HAP-1 (cell line): Measurements from ENCODE around the gene ZBTB6.

ENCODE experiments used
- DNase-seq, 2 experiments: peaks; one replicate each; pipeline ENCODE4 v3.0.0-alpha.2; 2016 to 2020; ENCODE audit warnings: low spot score in 2 of 2
- H3K27me3 ChIP-seq: fragments of 250-450 bp; sonication (Bioruptor Pico); 2 replicates; pipeline ENCODE4 v1.5.1; 2020; ENCODE audit warnings: low read depth, mild to moderate bottlenecking, moderate library complexity
- H3K36me3 ChIP-seq: fragments of 250-450 bp; sonication (Bioruptor Pico); replicated peaks from 2 replicates; pipeline ENCODE4 v1.5.1; 2020; ENCODE audit warnings: mild to moderate bottlenecking
- H3K4me1 ChIP-seq: fragments of 250-450 bp; sonication (Bioruptor Pico); 2 replicates; pipeline ENCODE4 v1.5.1; 2020; ENCODE audit warnings: mild to moderate bottlenecking
- H3K4me3 ChIP-seq: fragments of 250-450 bp; sonication (Bioruptor Pico); 2 replicates; pipeline ENCODE4 v1.5.1; 2020; ENCODE audit warnings: mild to moderate bottlenecking, moderate library complexity
- H3K9me3 ChIP-seq: fragments of 250-450 bp; sonication (Bioruptor Pico); 2 replicates; pipeline ENCODE4 v1.5.1; 2020; ENCODE audit warnings: mild to moderate bottlenecking, moderate library complexity
- in situ Hi-C: fragments of 300-500 bp; cut with MboI; formaldehyde crosslinking; loops from 3 replicates; pipeline ENCODE4 v1.14.3; 2020; ENCODE audit warnings: low sequenced_read_pairs, inconsistent platforms, mixed read lengths

ZBTB6 gene, protein sequence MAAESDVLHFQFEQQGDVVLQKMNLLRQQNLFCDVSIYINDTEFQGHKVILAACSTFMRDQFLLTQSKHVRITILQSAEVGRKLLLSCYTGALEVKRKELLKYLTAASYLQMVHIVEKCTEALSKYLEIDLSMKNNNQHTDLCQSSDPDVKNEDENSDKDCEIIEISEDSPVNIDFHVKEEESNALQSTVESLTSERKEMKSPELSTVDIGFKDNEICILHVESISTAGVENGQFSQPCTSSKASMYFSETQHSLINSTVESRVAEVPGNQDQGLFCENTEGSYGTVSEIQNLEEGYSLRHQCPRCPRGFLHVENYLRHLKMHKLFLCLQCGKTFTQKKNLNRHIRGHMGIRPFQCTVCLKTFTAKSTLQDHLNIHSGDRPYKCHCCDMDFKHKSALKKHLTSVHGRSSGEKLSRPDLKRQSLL

DNA sequence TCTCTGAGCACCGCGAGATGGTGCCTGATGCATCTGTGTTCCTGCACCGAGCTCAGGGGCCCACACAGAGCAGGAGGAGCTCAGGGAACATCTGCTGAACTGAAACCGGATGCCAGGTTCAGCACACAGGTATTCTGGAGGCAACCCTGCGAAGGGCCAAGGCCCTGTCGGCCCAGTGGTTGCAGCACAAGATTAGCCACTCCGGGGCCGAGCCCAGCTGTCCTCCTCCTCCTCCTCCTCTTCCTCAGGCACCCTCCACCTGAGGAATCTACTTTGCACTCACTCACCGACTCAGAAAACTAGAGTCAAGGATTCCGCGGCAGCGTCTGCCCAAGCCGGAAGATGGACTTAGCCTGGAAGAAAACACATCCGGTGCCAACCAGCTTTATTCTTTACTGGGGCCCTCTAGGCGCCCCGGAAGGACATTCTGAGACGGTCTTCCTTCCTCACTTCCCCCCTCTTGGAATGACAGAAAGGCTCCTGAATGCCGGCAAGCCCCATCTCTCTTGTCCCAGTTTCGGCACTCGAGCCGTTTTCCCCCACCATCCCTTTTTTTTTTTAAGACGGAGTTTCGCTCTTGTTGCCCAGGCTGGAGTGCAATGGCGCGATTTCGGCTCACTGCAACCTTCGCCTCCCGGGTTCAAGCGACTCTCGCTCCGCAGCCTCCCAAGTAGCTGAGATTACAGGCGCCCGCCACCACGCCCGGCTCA, at the start of gene ZBTB6:
Gene ZBTB6 (minus strand): TSS at position 360 of the 710 bp plus-strand sequence. CDS start 1,251 bp downstream, outside the sequence.
- H3K4me3 ChIP-seq: peak within 1 kb of the TSS; percentile 84
- H3K27me3 ChIP-seq: no peaks in the 10 kb centered on the region
- H3K36me3 ChIP-seq: peaks cover 12% of the 10 kb centered on the region
- in situ Hi-C loops: no loop called here
- DNase-seq: peak; percentile 84 to 87
- H3K4me1 ChIP-seq: peaks cover 3% of the 10 kb centered on the region; the same call in 1 of the 2 replicates
- no peaks in the 10 kb centered on the region for H3K9me3 ChIP-seq

DNA sequence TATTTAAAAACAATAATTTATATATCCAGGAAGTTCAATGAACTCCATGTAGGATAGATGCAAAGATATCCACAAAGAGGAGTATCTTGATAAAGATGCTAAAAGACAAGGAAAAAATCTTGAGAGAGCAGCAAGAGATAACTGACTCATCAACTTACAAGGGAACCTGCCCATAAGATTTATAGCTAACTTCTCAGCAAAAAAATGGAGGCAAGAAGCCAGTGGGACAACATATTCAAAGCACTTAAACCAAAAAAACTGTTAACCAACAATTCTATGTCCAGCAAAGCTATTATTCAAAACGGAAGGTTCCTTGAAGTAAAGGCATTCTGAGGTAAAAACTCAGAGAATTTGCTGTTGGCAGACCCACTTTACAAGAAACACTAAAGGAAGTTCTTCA, 48.0 kb upstream of the ZBTB6 start:
- Histone ChIP-seq H3K4me1 (no peaks in the 10 kb centered on the region), H3K4me3 (no peak overlapping the region), H3K9me3 (no peaks in the 10 kb centered on the region), H3K27me3 (no peaks in the 10 kb centered on the region), H3K36me3 (peaks cover 4% of the 10 kb centered on the region; the same call in 1 of the 2 replicates)
- DNase-seq: no peak
- in situ Hi-C loops: no loop called here

DNA sequence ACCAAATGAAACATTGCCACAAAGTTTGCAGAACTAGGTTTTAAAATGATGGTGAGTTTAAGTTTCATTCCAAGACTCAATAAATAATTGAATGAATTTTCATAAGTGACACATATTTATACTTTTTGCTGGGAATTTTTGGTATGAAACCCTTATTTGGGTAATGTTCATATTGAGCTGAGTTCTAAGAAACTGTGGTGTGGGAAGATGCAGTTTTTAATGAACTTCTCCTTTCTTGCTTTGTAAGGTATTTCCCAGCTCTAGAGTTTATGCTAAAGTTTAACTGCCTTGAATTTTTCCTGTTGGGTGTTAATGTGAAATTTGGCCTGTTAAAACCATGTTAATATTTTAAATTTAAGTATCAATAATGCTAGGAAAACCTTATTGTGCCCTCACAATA, 42.8 kb upstream of the ZBTB6 start:
- no peaks in the 10 kb centered on the region for H3K9me3 ChIP-seq
- no peak overlapping the region for H3K4me3 ChIP-seq
- peaks cover 26% of the 10 kb centered on the region for H3K4me1 ChIP-seq
- H3K27me3 ChIP-seq: no peaks in the 10 kb centered on the region
- no peaks in the 10 kb centered on the region for H3K36me3 ChIP-seq
- in situ Hi-C loops: no loop called here
- DNase-seq: no peak

DNA sequence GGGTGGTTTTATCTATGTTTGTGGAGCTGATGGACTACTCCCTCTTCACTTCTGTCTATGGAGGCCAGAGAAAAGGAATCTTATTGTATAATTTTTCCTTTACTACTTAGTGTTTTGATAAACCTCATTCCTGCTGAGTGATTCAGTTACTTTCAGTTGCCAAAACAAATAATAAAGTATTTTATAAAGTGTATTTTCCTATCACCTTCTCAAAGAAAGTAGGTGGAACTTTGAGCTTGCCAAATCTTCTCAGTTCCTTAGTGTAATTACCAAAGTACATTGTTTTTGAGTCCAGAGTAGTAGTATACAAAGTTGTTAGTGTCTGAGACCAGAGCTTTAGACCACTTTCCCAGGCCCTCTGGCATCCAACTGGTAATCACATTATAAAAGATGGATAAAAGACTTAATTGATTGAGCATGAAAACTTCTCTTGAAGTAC, 41.1 kb upstream of the ZBTB6 start:
- no peak overlapping the region for H3K4me3 ChIP-seq
- H3K4me1 ChIP-seq: peaks cover 32% of the 10 kb centered on the region
- no peaks in the 10 kb centered on the region for H3K36me3 ChIP-seq
- DNase-seq: no peak
- H3K27me3 ChIP-seq: no peaks in the 10 kb centered on the region
- H3K9me3 ChIP-seq: no peaks in the 10 kb centered on the region
- in situ Hi-C loops: no loop called here

DNA sequence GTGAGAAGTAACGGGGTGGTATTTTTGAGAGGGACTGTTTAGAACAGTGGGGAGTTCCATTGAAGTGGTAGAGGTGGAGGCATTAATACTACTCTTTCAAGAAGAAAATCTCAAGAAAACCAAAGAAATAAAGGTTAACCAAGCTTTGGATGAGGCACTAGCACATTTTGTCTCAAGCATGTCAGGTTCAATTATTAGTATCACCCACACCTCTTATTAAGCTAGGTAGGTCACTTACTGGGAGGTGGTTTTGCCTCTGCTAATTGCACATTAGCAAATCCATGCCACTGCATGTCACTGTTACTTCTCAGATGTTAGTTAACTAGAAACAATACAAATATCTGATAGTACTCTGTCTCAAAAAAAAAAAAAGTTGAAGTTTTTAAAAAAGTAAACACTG, 37.9 kb upstream of the ZBTB6 start:
- Histone ChIP-seq H3K4me3 (no peak overlapping the region), H3K27me3 (no peaks in the 10 kb centered on the region), H3K4me1 (peaks cover 59% of the 10 kb centered on the region), H3K36me3 (no peaks in the 10 kb centered on the region), H3K9me3 (no peaks in the 10 kb centered on the region)
- in situ Hi-C loops: no loop called here
- no peak for DNase-seq

DNA sequence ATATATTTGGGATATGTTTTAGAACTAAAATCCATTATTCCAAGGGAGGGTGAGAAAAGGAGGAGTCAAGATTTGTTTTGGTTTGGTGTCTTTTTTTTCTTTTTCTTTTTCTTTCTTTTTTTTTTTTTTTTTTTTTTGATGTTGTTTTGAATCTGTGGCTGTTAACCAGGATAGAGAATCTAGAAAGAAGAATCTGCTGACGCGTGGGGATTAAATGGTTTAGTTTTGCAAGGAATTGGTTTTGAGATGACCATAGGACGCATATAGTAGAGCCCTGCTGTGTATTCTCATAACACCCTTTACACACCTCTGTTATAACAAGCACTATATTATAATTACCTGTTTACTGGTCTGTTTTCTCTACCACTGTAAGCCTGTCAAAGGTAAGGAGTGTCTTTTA, 37.1 kb upstream of the ZBTB6 start:
- Histone ChIP-seq H3K4me1 (peaks cover 56% of the 10 kb centered on the region), H3K27me3 (no peaks in the 10 kb centered on the region), H3K4me3 (no peak overlapping the region), H3K36me3 (no peaks in the 10 kb centered on the region), H3K9me3 (no peaks in the 10 kb centered on the region)
- in situ Hi-C loops: no loop called here
- no peak for DNase-seq

DNA sequence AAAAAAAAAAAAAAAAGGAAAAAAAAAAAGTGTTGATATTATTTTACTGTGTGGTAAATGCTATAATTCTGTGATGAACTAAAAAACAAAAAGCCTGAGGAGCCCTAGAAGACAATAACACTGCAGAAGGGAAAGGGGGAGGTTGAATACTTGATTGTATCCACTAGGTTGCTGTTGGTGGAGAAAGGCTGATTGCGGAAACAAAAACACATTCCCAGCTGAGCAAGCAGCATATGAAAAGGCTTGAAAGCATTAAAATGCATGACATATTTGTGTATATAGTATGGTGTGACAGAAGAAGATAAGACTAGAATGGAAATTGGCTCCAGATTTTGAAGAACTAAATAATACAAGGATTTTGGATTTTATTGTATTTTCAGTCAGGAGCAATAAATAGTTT, 36.6 kb upstream of the ZBTB6 start:
- H3K9me3 ChIP-seq: no peaks in the 10 kb centered on the region
- no peaks in the 10 kb centered on the region for H3K36me3 ChIP-seq
- H3K4me1 ChIP-seq: peaks cover 52% of the 10 kb centered on the region
- H3K27me3 ChIP-seq: no peaks in the 10 kb centered on the region
- in situ Hi-C loops: no loop called here
- peak; percentile 53 to 66 for DNase-seq
- H3K4me3 ChIP-seq: no peak overlapping the region

DNA sequence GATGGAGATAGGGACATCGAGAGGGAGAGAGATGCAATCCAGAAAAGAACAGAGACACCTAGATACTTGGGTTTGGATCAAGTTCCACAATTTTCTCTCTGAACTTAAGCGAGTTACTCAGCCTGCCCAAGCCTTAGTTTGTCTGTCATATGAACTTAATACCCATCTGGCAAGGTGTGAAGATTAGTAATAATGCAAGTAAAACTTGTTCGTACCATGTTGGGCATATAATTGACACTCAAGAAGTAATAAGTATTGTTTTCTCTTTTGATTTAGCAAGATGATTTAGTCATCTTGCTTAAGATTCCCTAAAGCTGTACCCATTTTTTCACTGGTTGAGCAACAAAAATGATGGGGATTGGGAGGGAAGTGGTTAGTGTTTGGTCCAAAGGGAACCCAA, 35.2 kb upstream of the ZBTB6 start:
- H3K4me1 ChIP-seq: peaks cover 44% of the 10 kb centered on the region
- H3K9me3 ChIP-seq: no peaks in the 10 kb centered on the region
- no peak overlapping the region for H3K4me3 ChIP-seq
- no peak for DNase-seq
- H3K36me3 ChIP-seq: no peaks in the 10 kb centered on the region
- in situ Hi-C loops: no loop called here
- no peaks in the 10 kb centered on the region for H3K27me3 ChIP-seq

DNA sequence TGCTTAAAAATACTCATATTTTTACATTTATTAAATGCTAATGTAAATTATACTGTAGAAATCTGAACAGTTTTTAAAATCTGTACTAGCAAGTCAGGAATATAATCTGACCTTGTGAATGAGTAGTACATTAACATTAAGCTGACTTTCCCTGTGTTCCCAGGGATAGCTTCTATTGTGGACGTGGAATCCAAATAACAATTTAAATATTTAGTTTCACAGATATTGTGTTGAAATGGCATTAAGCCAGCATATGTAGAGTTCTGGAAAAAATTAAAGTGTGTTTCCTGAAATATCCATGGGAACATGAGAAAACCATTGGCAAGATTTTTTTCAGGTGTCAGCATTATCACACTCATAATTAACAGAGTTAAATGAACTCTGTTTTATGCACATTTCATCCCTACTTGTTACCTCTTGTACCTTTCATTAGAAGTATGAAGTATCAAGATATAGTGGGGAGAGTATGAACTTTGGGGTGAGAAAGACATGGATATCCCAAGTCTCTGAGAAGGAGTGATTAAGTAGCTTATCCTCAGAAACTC, 33.4 kb upstream of the ZBTB6 start:
- Histone ChIP-seq H3K9me3 (no peaks in the 10 kb centered on the region), H3K4me1 (peaks cover 40% of the 10 kb centered on the region), H3K27me3 (no peaks in the 10 kb centered on the region), H3K4me3 (no peak overlapping the region), H3K36me3 (no peaks in the 10 kb centered on the region)
- DNase-seq: no peak
- in situ Hi-C loops: no loop called here

DNA sequence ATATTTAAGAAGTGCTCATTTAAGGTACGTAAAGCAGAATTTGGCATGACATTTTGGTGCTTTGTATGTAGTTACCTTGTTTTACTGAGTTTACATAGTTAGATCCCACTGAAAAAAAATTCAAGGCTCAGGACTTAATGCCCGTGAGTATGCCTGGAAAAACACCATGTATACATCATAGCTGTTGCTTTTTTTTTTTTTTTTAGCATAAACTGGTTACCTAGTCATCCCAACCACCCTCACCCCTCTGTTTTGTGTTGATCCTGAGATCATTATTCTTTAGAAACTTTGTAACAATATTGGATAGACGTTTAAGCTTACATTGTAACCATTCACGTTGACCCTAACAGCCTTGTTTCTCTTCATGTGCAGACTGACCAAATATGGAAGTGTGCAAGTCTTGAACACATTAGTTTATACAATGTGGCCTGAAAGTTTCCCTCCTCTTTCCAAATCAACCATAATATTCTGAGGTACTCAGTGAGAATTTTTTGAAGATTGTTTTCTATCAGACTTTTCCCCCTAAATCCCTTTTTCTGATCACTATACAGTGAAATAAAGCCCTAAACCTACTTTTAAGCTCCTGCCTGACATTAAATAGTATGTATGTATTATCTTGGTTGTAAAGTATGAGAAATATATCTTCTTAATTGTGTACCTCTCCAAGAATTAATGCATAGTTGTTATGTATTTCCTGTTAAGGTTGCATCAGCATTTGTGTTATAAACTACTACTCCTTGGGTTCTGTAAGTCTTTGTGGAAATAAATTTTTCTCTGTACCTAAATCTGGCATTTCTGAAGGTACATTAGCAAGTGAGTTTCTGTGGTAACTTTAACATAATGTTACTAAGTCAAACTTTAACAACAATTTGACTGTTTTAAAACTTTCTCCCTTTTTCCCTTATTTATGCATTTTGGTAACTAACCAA, 32.1 kb upstream of the ZBTB6 start:
- H3K4me1 ChIP-seq: peaks cover 40% of the 10 kb centered on the region
- H3K4me3 ChIP-seq: no peak overlapping the region
- DNase-seq: no peak
- H3K27me3 ChIP-seq: no peaks in the 10 kb centered on the region
- H3K36me3 ChIP-seq: no peaks in the 10 kb centered on the region
- no peaks in the 10 kb centered on the region for H3K9me3 ChIP-seq
- in situ Hi-C loops: no loop called here

DNA sequence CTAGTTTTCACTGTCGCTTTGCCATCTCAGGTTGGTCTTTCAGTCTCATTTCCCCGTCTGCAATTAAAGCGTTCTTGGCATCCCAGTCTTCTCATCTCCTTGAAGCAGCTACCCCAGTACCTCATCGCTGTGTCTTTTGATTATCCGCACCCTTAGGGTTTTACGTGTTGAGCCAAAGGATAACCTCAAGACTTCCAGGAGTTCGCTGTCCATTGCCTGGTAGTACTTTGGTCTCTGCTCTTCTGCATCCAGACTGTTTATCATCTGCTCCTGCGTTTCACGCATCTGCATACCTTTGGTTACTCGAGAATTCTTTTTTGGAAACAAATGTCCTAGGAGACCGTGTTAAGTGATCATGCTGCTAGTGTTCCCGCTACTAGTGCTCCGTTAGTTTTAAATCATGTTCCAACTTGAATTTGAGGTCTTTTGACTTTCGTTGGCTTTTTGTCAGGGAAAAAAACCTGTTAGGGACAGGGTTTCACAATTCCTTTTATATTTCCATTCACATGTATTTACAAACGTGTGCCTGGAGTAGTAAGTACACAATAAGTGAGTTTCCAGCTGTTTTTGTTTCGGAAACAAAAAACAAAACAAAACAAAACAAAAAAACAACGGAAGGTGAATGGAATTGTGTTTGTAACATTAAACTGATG, 28.6 kb upstream of the ZBTB6 start:
- in situ Hi-C loops: no loop called here
- H3K4me3 ChIP-seq: peak overlapping the region; percentile 92
- H3K9me3 ChIP-seq: no peaks in the 10 kb centered on the region
- peak in 1 of 2 experiments; percentile 20 for DNase-seq
- peaks cover 7% of the 10 kb centered on the region for H3K36me3 ChIP-seq
- H3K4me1 ChIP-seq: peaks cover 13% of the 10 kb centered on the region
- no peaks in the 10 kb centered on the region for H3K27me3 ChIP-seq

DNA sequence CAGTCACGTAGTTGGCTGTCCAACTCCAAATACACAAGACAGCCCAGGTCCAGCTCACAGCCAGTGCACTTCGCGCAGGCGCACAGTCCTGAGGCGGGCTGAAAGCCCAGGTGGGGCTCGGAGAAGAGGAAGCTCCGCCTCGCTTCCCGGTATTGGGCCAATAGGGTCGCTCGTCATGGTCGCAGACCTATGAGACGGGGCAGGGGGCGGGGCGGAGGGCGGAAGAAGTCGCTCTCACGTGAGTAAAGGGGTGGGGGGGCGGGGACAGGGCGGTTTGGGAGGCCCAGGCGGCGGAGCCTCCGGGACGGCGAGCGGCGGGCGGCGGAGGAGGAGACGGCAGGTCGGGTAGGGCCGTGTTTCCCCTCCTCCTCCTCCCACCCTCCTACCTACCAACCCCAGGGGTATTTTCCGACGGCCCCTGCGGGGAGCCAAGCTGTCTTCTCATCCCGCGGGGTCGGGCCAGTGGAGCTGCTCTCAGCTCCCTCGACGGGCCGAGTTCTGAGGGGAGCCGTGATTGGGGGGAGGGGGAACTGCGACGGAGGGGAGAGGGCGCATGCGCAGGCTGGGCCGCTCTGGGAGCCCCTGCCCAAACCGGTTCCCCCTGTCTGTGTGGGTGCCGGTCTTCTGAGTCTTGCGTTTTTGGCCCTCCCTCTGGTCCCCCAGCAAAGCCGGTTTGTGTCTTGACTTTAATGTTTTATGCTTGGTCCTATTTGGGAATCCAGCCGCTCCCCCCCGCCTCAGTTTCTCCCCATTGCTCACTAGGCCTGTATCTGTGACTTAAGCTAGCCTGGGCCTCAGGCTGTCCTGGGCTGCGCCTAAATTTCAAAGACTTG, 27.8 kb upstream of the ZBTB6 start, which contains the start of gene RABGAP1:
Gene RABGAP1 (plus strand): TSS at position 272 of the 833 bp plus-strand sequence. CDS start 16,040 bp downstream, outside the sequence.
- Histone ChIP-seq H3K27me3 (no peaks in the 10 kb centered on the region), H3K9me3 (no peaks in the 10 kb centered on the region), H3K4me1 (peaks cover 6% of the 10 kb centered on the region; the same call in 1 of the 2 replicates), H3K36me3 (peaks cover 8% of the 10 kb centered on the region), H3K4me3 (peak within 1 kb of the TSS; percentile 92)
- in situ Hi-C loops: no loop called here
- peak; percentile 94 to 100 for DNase-seq
